GM21367 (cell line): Measurements from ENCODE around the gene TSHR.
A peak's percentile ranks its signal among the peaks of the same experiment; 100 is the strongest.
"Not testable (repeated sequence)": the region's sequence is repeated elsewhere in the genome, so short reads cannot be mapped to it uniquely, and the experiment has no call there.

Experiments used
- ATAC-seq: cut with Tn5 transposase; IDR thresholded peaks from one replicate; pipeline ENCODE4 v1.9.1; 2021; ENCODE audit not compliant: unreplicated experiment

TSHR gene

DNA sequence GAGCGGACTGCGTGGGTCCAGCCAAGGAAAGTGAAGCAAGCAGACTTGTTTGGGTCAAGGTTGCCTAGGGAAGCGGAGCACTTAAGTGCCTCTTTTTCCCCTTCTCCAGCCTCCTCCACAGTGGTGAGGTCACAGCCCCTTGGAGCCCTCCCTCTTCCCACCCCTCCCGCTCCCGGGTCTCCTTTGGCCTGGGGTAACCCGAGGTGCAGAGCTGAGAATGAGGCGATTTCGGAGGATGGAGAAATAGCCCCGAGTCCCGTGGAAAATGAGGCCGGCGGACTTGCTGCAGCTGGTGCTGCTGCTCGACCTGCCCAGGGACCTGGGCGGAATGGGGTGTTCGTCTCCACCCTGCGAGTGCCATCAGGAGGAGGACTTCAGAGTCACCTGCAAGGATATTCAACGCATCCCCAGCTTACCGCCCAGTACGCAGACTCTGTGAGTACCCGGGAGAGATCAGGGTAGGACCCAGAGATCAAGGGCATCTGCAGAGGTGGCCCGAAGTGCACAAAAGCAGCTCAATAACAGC is at the start of gene TSHR:
TSS of gene TSHR (plus strand) at position 206 of the 526 bp plus-strand sequence. CDS start at position 266, 60 bp downstream.
- ATAC-seq, result no peak

DNA sequence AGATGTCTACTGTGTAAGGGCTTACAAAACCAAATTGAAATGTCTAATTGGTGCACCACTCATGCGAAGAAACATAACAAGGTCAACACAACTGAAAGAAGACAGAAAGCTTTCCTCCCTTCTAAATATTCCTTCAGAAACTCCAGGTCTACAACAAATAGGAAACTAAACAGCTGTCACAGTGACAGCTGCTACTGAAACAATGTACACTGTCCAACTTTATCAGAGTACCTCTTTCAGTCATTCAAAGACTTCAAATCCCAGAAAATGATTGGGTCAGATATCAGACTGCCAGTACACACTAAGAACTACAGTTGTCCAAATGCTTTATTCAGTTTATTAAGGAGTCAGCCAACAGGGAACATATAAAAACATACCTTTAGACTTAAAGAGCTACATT is 49.1 kb upstream of the TSHR start:
- ATAC-seq, result no peak

DNA sequence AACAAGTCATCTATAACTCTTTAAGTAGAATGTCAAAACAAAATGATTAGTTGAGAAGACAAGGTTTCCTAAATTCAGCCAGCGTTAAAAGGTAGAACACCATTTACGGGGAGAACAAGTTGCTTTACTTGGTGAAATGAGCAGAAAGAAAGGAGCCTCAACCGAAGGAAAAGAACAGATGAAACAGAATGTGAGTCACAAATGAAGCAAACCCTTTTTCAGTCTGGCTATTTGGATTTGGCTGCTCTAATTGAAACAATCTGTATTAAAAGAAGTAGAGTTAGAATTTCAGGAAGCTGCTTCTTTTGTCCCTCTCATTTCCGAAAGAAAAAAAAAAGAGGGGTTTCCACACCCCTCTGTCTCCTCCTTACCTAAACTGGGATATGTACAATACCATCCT is 48.5 kb upstream of the TSHR start:
- ATAC-seq, result no peak

DNA sequence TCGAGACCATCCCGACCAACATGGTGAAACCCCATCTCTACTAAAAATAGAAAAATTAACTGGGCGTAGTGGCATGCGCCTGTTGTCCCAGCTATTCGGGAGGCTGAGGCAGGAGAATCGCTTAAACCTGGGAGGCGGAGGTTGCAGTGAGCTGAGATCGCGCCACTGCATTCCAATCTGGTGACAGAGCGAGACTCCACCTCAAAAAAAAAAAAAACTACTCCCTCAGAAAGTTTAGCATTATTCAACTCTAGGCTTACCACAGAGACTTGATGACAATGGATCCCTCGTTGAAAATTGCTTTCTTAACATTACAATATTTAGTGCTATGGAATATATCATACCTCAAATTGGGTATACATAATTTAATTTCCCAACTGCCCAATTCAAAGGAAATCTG is 43.4 kb upstream of the TSHR start:
- not testable (repeated sequence) for ATAC-seq

DNA sequence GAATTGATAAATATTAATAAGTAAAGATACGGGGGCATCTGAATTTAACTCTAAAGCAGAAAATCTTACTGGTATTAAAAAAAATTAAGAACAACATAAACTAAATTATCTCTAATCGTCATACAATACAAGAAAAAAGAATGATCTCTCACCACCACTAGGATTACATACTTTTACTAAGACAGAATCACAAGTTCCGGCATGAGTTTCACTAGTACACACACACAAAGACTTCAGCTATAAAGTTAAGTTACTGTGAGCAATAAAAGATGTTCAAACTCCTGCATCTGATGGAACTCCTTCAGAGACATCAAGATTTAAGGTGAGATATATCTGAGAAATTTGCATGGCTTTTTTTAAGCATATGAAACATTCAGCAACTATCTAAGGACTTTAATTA is 35.8 kb upstream of the TSHR start:
- ATAC-seq, result no peak

DNA sequence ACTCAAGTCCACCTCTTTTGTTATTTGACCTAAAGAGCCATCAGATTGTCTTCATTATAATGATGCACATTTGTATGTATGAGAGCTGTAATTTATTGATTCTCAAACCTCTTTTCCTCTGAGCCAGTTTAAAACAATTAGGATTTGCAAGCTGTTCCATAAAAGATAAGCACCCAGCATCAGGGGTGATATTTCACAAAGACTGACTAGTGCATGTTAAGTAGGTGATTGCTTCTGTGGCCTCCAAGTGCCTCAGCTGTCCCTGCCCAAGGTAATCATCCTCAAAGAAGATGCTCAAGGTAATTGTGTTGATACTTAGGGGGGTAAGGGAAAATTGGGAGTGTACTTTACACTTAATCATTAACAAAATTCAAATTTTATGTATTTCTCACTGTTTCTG is 32.1 kb upstream of the TSHR start:
- no peak for ATAC-seq

DNA sequence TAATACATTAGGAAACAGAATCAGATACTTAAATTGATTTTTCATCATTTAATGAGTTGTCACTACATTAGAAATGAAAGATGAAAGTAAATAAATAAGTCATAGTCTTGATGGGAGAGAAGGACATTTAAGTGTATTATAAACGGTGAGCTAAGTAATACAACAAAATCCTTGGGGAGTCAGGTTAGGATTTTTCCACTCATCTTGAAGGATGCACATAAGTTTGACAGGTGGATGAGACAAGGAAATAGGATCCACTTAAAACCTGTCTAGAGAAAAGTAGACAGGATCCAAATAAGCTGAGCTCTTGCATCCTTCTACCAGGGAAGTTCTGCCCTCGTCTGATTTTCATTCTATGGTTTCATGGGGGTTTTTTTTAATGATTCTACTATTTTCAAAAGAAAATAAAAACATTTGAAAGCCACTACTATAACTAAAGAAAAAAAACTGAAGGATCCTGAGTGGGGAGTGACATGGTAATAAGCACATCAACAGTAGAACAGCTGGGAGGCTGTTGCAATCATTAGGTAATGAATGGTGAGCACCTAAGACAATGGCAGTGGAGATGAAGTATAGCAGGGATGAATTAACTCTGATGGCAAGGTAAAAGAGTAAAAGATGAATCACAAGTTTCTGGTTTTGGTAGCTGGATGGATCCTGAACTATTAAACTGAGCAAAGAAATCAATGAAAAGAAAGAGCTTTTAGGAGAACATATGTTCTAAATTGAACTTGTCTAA is 30.9 kb upstream of the TSHR start:
- no peak for ATAC-seq

DNA sequence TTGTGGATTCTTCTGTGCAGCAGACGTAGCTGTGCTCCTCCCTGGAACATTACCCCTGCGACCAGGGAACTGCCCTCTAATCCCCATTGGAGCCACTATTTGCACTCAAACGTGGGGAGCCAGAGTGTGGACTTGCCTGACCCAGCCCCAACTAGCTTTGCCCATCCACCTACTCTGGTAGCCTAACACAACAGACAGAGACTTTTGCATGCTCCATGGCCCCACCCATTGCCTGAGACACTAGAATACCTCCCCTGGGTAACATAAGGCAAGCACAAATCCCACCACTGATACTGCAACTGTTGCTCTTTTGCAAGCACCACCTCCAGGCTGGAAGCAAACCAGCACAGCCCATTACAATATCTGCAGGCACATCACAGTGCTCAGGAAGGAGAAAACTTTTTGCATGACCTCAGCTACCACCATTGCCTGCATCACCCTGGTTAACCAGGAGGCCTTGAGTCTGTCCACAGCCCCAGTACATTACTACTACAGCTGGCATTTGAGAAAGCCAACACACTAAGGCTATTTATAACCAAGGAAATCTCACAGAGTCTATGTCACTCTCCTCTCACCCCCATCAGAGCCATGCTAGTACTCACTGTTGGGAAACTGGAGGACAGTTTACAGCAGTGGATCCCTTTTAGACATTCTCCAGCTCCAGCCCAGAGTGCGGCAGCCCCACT is 28.9 kb upstream of the TSHR start:
- ATAC-seq, result no peak

DNA sequence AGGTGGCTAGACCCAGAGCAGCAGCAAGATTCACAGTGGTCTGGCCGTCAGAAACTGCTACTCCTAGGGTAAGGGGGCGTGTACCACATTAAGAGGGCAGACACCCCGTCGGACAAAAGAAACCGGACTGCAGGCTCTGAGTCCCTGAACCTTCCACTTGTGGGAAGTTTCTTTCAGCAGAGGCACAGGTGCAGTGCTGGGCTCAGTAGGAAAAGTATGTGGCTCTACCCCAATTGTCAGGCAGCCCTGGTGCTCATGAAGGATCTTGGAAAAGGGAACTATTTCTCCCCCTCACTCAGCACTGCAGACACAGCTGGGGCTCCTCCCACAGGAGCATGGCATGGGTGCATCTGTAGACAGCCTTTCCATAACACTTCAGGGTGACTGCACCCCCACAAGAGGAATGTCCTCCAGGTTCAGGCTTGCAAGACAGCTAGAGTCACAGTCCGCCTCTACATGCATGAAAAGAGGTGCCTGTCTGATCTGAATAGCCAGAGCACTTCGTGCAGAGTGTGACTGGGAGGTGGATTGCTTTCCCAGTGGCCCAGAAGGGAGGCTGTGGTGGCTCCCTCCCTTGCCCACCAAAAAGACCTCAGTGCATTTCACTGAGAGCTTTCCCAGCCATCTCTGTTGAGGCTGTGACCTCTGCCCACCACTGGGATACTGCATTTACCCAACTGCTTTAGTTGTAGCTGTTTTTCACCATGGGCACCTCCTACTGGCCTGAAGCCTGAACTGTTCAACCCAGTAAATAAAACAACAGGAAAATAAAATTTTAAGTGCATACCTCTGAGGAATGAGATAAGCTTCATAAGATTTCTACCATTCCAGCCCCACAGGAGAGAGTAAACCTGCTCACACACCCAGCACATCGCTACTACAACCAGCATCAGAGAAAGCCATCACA is 28.1 kb upstream of the TSHR start:
- ATAC-seq, result no peak

DNA sequence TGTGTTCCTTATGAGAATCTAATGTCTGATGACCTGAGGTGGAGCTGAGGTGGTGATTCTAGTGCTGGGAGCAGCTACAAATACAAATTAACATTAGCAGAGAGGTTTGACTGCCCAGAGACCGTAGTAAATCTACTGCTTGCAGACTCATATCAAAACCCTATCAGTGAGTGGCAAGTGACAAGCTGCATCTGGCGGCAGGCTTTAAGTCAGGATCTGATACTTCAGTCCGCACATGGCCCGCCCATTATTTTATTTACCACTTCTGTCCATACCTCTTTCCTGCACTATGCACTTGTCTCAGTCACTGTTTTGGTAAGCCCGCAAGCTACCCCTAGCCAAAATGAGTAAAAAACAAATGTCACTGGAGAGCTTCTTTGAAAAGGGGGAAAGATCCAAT is 25.3 kb upstream of the TSHR start:
- ATAC-seq, result no peak

DNA sequence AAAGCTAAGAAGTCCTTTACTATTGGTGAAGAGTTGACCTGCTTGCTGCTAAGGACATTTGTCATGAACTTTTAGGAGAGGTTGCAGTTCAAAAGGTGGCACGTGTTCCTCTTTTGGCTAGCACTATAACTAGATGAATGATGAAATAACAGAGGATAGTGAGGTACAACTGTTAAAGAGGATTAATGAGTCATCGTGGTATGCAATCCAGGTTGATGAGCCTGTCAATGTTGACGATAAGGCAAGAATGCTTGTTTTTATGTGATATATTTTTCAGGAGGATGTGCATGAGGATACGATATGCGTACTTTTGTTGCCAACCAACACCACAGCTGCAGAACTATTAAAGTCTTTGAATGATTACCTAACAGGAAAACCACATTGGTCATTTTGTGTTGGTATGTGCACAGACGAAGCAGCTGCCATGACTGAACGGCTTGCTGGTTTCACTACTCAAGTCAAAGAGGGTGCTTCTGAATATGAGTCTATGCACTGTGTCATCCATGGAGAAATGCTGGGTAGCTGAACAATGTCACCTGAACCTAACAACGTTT is 24.5 kb upstream of the TSHR start:
- peak; percentile 99 for ATAC-seq

DNA sequence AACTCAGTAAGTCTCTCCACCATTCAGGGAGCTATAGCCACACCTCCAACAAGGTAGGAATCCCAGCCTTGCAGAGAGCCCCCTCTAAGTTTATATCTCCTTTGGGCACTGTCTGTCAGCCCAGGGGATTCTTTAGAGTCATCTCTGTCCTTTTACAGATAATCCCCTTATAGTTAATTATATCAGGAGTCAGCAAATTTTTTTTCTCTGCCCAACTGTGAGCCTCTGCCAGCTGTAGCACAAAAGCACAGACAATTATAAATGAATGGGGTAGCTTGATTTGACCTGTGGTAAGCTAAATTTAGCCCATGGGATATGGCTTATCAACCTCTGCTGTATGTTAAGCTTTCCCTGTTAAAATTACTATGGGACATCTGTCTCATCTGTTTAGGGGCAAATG is 22.1 kb upstream of the TSHR start:
- no peak for ATAC-seq

DNA sequence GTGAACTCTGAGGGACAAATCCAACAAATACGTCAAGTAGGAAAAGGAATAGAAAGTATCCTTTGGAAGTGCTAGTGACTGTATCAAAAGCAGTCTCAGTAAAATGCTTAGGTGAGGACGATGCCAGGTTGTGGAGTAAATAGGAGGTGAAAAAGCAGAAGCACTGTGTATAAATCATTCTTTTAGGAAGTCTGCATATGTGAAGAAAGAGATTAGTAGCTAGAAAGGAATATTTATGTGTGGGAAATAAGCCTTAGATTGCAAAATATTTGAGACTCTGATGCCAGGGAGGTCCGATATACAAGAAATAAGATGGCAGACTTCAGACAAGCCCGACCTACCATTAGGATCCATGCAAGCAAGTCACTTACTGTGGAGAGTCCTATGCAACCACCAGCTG is 21.7 kb upstream of the TSHR start:
- no peak for ATAC-seq

DNA sequence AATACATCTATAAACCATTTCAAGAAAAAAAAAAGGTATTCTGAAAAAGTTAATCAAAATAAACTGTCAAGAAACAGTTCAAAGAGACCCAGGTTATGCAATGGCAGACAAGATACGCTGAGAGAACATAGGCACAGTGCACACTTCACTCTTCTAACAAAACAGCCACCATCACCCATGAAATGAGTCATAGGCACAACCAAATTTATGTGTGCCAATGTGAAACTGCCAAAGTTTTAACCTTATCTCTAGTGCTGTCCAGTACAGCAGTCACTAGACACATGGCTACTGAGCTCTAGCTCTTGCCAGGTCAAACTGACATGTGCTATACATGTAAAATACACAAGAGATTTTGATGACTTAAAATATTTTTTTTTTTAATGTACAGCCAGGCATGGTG is 15.3 kb upstream of the TSHR start:
- ATAC-seq, result no peak

DNA sequence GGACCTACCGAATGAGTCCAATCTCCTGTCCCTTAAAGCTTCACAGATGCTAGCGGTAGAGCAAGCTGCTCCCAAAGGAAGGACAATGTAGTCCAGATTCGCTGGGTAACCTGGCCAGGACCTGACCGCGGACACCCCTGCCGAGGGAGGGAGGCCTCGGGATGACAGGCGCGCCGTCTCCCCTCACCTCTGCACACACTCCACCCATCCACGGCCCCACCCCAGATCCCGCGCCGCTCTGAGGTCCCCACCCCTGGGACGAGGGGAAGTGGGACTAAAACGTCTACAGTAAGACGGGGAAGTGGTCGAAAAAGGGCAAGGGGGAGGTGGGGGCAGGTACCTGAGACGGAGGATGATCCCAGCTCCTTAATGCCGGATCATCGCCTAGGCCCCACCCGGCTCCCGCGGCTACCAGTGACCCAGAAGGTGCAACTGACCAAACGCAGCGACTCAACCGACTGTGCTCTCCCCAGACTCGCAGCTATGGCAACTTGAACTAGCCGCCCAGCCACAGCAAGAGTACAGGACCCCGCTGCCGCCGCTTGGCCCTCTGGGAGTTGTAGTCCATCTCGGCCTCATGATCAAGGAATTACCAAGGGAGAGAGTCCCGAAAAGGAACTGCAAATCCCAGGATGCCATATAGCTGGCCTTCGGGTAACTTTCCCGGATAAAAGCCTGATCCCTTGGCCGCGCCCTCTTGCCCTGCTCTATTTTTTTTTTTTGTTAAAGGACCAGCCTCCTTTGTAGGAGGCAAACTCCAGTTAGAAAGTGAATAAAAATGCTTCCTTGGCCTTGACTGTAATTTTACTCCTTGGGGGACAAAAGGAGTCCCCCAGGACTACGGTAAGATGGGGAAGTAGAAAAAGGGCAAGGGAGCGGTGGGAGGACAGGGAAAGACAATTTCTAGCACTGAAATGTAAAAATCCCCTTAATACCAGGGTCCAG is 13.9 kb upstream of the TSHR start, which contains the start of gene CEP128:
TSS of gene CEP128 (minus strand) at position 498 of the 945 bp plus-strand sequence.
- ATAC-seq, result peak; percentile 99

DNA sequence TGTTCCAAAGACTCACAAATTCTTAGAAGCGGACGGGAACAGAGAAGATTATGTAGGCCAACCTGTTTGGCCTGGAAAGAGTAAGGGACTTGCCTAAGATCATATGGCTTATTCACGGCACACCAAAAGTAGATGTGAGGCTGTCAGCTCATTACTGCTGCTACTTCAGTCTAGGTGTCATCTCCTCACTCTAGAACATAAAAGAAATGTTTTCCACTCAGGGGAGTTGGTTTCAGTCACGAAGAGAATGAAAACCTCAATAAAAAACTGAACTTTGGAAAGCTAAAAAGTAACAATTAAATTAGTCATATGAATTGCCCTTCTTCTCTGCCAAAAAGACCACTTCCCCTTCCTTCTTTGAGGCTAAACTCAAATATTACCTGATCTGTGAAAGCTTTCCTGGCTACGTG is 13.2 kb upstream of the TSHR start:
- peak; percentile 8 for ATAC-seq

DNA sequence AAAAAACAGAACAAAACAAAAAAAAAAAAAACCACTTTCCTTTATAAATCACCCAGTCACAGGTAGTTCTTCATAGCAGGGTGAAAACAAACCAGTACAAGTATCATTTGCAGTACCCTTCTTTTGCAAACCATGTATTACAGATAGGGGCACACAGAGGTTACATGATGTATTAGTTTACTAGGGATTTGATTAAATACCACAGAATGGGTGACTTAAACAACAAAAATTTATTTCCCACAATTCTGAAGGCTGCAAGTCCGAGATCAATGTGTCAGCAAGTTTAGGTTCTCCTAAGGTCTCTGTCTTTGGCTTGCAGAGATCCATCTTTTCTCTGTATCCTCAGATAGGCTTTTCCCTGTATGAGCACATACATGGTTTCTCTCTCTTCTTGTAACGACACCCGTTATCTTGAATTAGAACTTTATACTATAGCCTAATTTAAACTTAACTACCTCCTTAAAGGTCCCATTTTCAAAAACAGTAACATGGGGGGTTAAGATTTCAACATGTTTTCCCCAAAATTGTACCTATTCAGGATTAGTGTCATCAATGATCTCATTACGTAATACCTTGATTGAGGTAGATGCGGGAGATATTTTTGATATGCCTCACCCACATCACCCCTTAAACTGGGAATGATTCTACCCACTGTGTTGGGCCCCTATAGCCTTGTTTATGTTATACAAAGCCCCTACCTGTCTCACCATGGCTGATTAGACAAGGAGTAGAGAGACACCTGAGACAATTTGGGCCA is 10.4 kb upstream of the TSHR start:
- ATAC-seq, result no peak

DNA sequence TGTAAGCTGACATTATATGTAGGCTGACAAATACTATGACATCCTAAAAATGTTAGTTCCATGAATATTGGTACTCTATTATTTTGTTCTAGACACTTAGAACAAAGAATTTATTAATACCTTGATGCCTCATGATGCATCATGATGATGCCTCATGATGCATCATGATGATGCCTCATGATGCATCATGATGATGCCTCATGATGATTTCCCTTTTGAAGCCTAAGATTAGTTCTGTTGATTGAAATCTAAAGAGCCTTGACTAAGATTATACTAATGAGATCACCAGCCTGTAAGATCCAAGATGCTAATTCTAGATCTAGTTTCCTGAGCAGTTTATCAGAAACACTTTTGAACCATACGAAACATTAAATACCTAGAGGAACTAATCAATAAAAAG is 9.2 kb upstream of the TSHR start:
- no peak for ATAC-seq

DNA sequence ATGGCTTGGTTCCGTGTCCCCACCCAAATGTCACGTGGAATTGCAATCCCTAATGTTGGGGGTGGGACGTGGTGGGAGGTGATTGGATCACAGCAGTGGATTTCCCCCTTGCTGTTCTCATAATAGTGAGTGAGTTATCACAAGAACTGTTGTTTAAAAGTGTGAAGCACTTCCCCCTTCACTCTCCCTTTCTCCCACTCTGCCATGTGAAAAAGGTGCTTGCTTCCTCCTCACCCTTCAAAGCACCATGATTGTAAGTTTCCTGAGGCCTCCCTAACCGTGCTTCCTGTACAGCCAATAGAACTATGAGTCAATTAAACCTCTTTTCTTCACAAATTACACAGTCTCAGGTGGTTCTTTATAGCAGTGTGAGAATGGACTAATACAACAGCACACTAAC is 8.6 kb upstream of the TSHR start:
- no peak for ATAC-seq
